GM18502 (cell line): Measurements from ENCODE around the gene NCOA3.

Experiments used
- ATAC-seq: cut with Tn5 transposase; IDR thresholded peaks from one replicate; pipeline ENCODE4 v1.9.1; 2021; ENCODE audit warnings: mild to moderate bottlenecking; ENCODE audit not compliant: unreplicated experiment, poor library complexity

NCOA3 gene

GRCh38 chr20:47660602-47660905 lies 158.9 kb downstream of the NCOA3 start:
- no peak for ATAC-seq

- ATAC-seq, result no peak
Observed at GRCh38 chr20:47660983-47661700, 159.5 kb downstream of the NCOA3 start.

- no peak for ATAC-seq
Observed at GRCh38 chr20:47661714-47662113, 160.0 kb downstream of the NCOA3 start.

GRCh38 chr20:47662483-47663353 lies 161.0 kb downstream of the NCOA3 start:
- no peak for ATAC-seq

- no peak for ATAC-seq
Observed at GRCh38 chr20:47663354-47664067, 161.8 kb downstream of the NCOA3 start.

- no peak for ATAC-seq
Observed at GRCh38 chr20:47664068-47664437, 162.4 kb downstream of the NCOA3 start.

GRCh38 chr20:47664744-47665143 lies 163.1 kb downstream of the NCOA3 start:
- no peak for ATAC-seq

GRCh38 chr20:47665221-47665991 lies 163.7 kb downstream of the NCOA3 start:
- no peak for ATAC-seq

- ATAC-seq, result no peak
Observed at GRCh38 chr20:47666304-47666703, 164.6 kb downstream of the NCOA3 start.

- no peak for ATAC-seq
Observed at GRCh38 chr20:47667086-47667485, 165.4 kb downstream of the NCOA3 start.

- no peak for ATAC-seq
Observed at GRCh38 chr20:47667531-47668312, 166.0 kb downstream of the NCOA3 start.

- ATAC-seq, result no peak
Observed at GRCh38 chr20:47668313-47669151, 166.8 kb downstream of the NCOA3 start.

- ATAC-seq, result no peak
Observed at GRCh38 chr20:47669152-47669425, 167.4 kb downstream of the NCOA3 start.

- ATAC-seq, result no peak
Observed at GRCh38 chr20:47669489-47669888, 167.8 kb downstream of the NCOA3 start.

GRCh38 chr20:47669927-47670890 lies 168.5 kb downstream of the NCOA3 start:
- ATAC-seq, result no peak

GRCh38 chr20:47670913-47671312 lies 169.2 kb downstream of the NCOA3 start:
- no peak for ATAC-seq

GRCh38 chr20:47672166-47672565 lies 170.5 kb downstream of the NCOA3 start:
- ATAC-seq, result no peak
